T-helper 1 cell treated with Interleukin-12 subunit alpha and Interleukin-12 subunit beta and Interleukin-4 antibody, amounts not matched to agents 30 μg/mL and 1 μg/mL, for 36 hours (primary cell): ENCODE data around the gene LIMS1.
A peak's percentile ranks its signal among the peaks of the same experiment; 100 is the strongest.
"Not testable (repeated sequence)": the region's sequence is repeated elsewhere in the genome, so short reads cannot be mapped to it uniquely, and the experiment has no call there.

Source experiments
- H3K27ac Mint-ChIP-seq: one replicate; pipeline ENCODE4 v1.8.0; 2021; ENCODE audit warnings: mild to moderate bottlenecking, mixed read lengths
- H3K27me3 Mint-ChIP-seq: one replicate; pipeline ENCODE4 v1.8.0; 2021; ENCODE audit warnings: low read depth, mixed read lengths
- H3K36me3 Mint-ChIP-seq: one replicate; pipeline ENCODE4 v1.8.0; 2021; ENCODE audit warnings: low read depth, mixed read lengths
- H3K4me1 Mint-ChIP-seq: one replicate; pipeline ENCODE4 v1.8.0; 2021; ENCODE audit warnings: low read depth, mixed read lengths
- H3K4me3 Mint-ChIP-seq: one replicate; pipeline ENCODE4 v1.8.0; 2021; ENCODE audit warnings: mild to moderate bottlenecking, moderate library complexity, mixed read lengths
- H3K9me3 Mint-ChIP-seq: one replicate; pipeline ENCODE4 v1.8.0; 2021; ENCODE audit warnings: mixed read lengths

The LIMS1 gene

DNA sequence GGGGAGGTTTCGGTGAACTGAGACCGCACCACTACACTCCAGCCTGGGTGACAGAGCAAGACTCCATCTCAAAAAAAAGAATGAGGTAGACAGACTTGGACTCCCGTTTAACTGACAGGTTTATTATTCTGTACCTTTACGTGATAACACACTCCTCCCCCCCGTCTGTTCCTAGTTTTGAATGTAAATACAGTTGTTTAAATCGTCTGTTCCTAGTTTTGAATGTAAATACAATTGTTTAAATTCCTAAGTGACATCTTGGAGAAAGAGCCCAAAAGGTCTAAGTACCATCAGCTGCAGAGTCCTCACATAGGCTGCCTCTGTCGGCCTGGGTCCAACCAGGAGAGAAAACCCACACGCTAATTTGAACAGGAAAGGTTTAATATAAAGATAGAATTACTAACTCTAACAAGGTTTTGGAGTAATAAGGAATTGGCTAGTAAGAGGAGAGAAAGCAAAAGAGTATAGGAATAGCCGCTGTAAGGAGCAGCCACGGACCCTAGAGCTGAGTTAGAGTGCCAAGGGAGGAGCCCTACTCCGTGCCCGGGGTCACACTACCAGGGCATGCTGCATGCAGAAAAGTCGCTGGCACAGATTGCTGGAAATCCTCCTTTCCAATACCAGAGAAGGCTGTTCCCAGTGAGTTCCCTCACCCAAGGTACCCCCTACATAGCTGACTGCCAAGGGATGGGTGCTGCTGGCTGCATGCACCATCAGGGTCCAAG is 101.5 kb downstream of the LIMS1 start:
- Mint-ChIP-seq H3K4me1 (peaks cover 52% of the 10 kb centered on the region), H3K27ac (peak overlapping the region; percentile 13), H3K4me3 (no peak overlapping the region), H3K36me3 (peaks cover 5% of the 10 kb centered on the region), H3K9me3 (no peaks in the 10 kb centered on the region), H3K27me3 (no peaks in the 10 kb centered on the region)

DNA sequence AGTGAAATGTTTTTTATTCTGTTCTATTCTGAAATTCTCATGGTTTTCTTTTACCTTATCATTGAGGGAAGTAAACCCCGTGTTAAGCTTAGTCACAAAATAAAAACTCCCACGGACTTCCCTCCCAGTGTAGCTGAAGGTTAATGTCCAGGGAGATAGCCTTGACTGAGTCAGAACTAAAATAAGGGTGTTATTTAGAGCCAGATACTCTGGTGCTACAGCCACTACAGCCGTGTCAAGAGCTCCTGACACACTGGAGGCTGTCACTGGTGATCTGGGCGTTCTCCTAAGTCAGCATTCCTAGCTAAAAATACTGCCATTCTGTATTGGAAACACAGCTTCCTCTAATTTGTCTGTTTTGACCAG is 103.0 kb downstream of the LIMS1 start:
- Mint-ChIP-seq H3K4me3 (no peak overlapping the region), H3K4me1 (peaks cover 48% of the 10 kb centered on the region), H3K36me3 (peaks cover 4% of the 10 kb centered on the region), H3K27ac (no peak overlapping the region), H3K27me3 (no peaks in the 10 kb centered on the region), H3K9me3 (no peaks in the 10 kb centered on the region)

DNA sequence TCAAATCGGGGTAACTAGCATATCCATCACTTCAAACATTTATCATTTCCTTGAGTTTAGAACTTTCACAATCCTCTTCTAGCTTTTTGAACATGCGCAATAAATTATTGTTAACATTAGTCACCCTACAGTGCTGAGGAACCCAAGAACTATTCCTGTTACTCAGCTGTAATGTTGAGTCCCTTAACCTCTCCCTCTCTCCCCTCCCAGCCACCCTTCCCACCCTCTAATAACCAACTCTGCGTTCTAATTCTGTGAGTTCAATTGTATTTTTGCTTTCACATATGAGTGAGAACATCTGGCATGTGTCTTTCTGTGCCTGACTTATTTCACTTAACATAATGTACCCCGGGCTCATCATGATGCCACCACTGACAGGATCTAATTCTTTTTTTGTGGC is 106.5 kb downstream of the LIMS1 start:
- Mint-ChIP-seq H3K27me3 (no peaks in the 10 kb centered on the region), H3K4me3 (no peak overlapping the region), H3K36me3 (peaks cover 29% of the 10 kb centered on the region), H3K4me1 (peaks cover 29% of the 10 kb centered on the region), H3K27ac (no peak overlapping the region), H3K9me3 (peaks cover 13% of the 10 kb centered on the region)

DNA sequence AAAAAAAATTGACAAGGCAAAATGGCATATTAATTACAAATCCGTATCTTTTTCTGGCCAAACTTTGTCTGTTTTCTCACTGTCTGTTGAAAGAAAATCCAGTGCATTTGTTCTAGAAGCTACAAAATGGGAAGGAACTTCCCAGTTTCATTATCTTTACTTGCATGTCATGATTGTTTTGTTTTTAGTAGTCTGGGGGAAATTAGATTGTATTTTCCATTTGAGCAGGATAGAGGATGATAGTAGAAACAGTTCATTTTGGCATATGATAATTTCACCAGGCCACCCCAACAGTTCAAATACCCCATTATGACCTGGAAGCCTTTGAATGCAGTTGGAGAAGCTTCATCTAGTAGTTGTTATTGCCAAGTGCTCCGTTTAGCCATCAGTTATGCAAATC is 107.5 kb downstream of the LIMS1 start:
- H3K4me3 Mint-ChIP-seq = no peak overlapping the region
- H3K27me3 Mint-ChIP-seq = no peaks in the 10 kb centered on the region
- H3K4me1 Mint-ChIP-seq = peaks cover 27% of the 10 kb centered on the region
- H3K27ac Mint-ChIP-seq = no peak overlapping the region
- peaks cover 23% of the 10 kb centered on the region for H3K9me3 Mint-ChIP-seq
- H3K36me3 Mint-ChIP-seq = peaks cover 33% of the 10 kb centered on the region

DNA sequence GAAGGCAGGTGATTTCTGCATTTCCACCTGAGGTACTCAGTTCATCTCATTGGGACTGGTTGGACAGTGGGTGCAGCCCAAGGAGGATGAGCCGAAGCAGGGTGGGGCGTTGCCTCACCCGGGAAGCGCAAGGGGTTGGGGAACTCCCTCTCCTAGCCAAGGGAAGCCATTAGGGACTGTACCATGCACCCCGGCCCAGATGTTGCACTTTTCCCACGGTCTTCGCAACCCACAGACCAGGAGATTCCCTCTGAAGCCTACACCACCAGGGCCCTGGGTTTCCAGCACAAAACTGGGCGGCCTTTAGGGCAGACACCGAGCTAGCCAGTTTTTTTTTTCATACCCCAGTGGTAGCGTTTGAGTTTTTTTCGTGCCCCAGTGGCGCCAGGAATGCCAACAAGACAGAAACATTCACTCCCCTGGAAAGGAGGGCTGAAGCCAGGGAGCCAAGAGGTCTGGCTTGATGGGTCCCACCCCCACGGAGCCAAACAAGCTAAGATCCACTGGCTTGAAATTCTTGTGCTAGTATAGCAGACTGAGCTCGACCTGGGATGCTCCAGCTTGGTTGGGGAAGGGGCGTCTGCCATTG is 109.1 kb downstream of the LIMS1 start:
- H3K4me3 Mint-ChIP-seq = no peak overlapping the region
- H3K36me3 Mint-ChIP-seq = peaks cover 45% of the 10 kb centered on the region
- peaks cover 34% of the 10 kb centered on the region for H3K9me3 Mint-ChIP-seq
- H3K27ac Mint-ChIP-seq = no peak overlapping the region
- peaks cover 36% of the 10 kb centered on the region for H3K4me1 Mint-ChIP-seq
- no peaks in the 10 kb centered on the region for H3K27me3 Mint-ChIP-seq

DNA sequence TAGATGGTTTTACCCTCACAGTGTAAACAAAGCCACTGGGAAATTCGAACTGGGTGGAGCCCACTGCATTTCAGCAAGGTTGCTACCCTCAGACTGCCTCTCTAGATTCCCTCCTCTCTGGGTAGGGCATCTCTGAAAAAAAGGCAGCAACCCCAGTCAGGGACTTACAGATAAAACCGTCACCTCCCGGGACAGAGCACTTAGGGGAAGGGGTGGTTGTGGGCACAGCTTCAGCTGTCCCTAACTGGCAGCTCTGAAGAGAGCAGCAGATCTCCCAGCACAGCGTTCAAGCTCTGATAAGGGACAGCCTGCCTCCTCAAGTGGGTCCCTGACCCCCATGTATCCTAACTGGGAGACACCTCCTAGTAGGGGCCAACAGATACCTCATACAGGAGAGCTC is 109.6 kb downstream of the LIMS1 start:
- not testable (repeated sequence) for H3K4me3 Mint-ChIP-seq, H3K27ac Mint-ChIP-seq, H3K27me3 Mint-ChIP-seq
- H3K36me3 Mint-ChIP-seq = peaks cover 46% of the 10 kb centered on the region
- peaks cover 41% of the 10 kb centered on the region for H3K4me1 Mint-ChIP-seq
- peaks cover 34% of the 10 kb centered on the region for H3K9me3 Mint-ChIP-seq

DNA sequence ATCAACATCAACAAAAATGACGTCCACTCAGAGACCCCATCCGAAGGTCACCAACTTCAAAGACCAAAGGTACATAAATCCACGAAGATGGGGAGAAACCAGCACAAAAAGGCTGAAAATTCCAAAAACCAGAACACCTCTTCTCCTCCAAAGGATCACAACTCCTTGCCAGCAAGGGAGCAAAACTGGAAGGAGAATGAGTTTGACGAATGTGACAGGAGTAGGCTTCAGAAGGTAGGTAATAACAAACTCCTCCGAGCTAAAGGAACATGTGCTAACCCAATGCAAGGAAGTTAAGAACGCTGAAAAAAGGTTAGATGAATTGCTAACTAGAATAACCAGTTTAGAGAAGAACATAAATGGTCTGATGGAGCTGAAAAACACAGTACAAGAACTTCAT is 110.2 kb downstream of the LIMS1 start:
- H3K4me1 Mint-ChIP-seq = peaks cover 45% of the 10 kb centered on the region
- not testable (repeated sequence) for H3K27ac Mint-ChIP-seq, H3K4me3 Mint-ChIP-seq, H3K27me3 Mint-ChIP-seq
- peaks cover 34% of the 10 kb centered on the region for H3K9me3 Mint-ChIP-seq
- H3K36me3 Mint-ChIP-seq = peaks cover 52% of the 10 kb centered on the region

DNA sequence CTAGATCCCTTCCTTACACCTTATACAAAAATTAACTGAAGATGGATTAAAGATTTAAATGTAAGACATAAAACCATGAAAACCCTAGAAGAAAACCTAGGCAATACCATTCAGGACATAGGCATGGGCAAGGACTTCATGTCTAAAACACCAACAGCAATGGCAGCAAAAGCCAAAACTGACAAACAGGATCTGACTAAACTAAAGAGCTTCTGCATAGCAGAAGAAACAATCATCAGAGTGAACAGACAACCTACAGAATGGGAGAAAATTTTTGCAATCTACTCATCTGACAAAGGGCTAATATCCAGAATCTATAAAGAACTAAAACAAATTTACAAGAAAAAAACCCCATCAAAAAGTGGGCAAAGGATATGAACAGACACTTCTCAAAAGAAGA is 114.5 kb downstream of the LIMS1 start:
- Mint-ChIP-seq H3K9me3 (peaks cover 34% of the 10 kb centered on the region), H3K36me3 (peaks cover 54% of the 10 kb centered on the region), H3K4me1 (peaks cover 46% of the 10 kb centered on the region)
- not testable (repeated sequence) for H3K27me3 Mint-ChIP-seq, H3K4me3 Mint-ChIP-seq, H3K27ac Mint-ChIP-seq

DNA sequence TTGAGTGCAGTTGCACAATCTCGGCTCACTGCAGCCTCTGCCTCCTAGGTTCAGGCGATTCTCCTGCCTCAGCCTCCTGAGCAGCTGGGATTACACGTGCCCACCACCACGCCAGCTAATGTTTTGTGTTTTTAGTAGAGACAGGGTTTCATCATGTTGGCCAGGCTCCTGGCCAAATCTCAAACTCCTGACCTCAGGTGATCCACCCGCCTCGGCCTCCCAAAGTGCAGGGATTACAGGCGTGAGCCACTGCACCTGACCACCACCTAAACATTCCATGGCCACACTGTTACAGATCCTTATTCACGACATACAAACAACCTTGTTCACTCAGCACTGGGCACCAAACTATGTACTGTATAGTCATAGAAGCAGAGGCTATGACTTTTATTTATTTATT is 116.2 kb downstream of the LIMS1 start:
- H3K27me3 Mint-ChIP-seq, H3K4me3 Mint-ChIP-seq: not testable (repeated sequence)
- peaks cover 37% of the 10 kb centered on the region for H3K36me3 Mint-ChIP-seq
- peaks cover 24% of the 10 kb centered on the region for H3K9me3 Mint-ChIP-seq
- H3K27ac Mint-ChIP-seq = peak overlapping the region; percentile 15
- peaks cover 49% of the 10 kb centered on the region for H3K4me1 Mint-ChIP-seq

DNA sequence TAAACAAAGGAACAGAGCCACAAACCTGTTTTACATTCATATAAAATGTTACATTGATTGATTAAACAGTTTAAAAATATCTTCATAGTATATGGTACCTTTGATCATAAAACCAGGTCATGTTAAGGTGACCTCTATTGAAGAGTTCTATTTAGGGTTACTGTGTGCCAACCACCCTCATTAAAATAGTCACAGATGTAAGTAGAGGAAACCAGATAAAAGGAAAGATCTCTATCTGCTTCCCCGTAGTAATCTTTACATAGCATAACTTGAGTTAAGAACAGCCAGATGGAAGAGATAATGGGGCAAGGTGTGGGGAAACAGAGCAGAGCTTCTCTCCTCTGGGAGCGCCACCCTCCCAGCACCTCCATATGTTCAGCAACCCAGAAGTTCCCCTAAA is 117.2 kb downstream of the LIMS1 start:
- Mint-ChIP-seq H3K27ac (peak overlapping the region; percentile 84), H3K4me3 (peak overlapping the region; percentile 18), H3K9me3 (peaks cover 14% of the 10 kb centered on the region), H3K4me1 (peaks cover 44% of the 10 kb centered on the region), H3K36me3 (peaks cover 27% of the 10 kb centered on the region)
- not testable (repeated sequence) for H3K27me3 Mint-ChIP-seq

DNA sequence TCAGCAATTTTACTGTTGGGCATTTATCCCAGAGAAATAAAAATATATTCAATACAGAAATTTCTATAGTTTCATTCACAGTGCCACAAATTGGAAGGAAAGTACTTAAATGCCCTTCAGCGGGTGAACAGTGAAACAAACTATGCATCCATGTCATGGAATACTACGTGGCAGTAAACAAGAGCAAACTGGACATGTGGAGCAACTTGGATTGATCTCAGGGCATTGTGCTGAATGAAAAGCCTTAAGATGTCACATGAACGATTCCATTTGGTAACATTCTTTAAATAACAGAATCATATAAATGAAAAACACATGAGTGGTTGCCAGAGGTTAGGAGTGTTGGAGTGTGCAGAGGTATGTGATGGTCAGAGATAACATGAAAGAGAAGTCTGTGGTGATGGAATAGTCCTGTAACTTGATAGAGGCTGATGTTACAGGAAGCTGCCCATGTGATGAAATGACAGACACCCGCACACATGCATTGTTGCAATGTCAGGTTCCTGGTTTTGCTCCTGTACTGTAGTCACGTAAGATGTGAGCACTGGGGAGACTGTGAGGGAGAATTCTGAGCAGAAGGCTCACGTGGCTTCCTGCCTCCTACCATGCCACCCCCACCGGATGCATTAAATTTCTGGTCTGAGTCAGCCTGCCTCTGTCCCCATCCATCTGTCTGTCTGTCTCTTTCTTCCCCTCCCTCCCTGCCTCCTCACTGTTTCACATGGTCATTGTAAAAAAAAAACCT is 118.1 kb downstream of the LIMS1 start:
- peaks cover 44% of the 10 kb centered on the region for H3K4me1 Mint-ChIP-seq
- not testable (repeated sequence) for H3K9me3 Mint-ChIP-seq, H3K27me3 Mint-ChIP-seq
- peaks cover 20% of the 10 kb centered on the region for H3K36me3 Mint-ChIP-seq
- peak overlapping the region; percentile 69 for H3K4me3 Mint-ChIP-seq
- peak overlapping the region; percentile 90 for H3K27ac Mint-ChIP-seq

DNA sequence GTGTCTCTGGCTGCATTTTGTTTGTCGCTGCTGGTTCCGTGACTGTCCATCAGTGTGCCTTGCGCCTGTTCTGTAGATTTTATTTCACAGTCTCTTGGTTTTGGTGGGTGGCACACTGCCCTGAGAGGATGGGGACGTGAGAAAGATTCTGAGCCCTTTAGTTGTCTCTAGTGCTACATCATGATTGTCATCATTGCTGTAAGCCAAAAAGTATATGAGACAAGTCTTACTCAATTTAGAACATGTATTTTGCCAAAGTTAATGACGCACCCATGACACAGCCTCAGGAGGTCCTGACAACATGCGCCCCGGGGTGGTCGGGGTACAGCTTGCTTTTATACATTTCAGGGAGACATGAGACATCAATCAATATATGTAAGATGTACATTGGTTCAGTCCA is 119.2 kb downstream of the LIMS1 start:
- H3K27me3 Mint-ChIP-seq, H3K9me3 Mint-ChIP-seq, H3K4me3 Mint-ChIP-seq, H3K27ac Mint-ChIP-seq: not testable (repeated sequence)
- H3K36me3 Mint-ChIP-seq = peaks cover 14% of the 10 kb centered on the region
- peaks cover 34% of the 10 kb centered on the region for H3K4me1 Mint-ChIP-seq

DNA sequence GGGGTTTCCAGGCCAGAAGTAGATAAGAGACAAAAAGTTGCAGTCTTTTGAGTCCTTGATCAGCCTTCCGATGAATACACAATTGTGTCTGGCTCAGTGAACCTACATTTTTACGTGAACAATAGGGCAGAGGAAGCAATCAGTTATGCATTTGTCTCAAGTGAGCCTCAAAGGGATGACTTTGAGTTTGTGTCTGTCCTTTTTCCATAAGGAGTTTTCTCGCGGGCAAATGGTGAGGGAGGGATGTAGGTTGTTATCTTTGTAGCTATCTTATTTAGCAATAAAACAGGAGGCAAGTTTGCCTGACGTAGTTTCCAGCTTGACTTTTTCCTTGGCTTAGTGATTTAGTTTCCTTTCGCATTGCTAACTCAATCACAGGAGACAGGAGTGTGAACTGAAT is 119.6 kb downstream of the LIMS1 start:
- peaks cover 30% of the 10 kb centered on the region for H3K4me1 Mint-ChIP-seq
- peak overlapping the region; percentile 79 for H3K27ac Mint-ChIP-seq
- H3K36me3 Mint-ChIP-seq = peaks cover 14% of the 10 kb centered on the region
- not testable (repeated sequence) for H3K9me3 Mint-ChIP-seq, H3K27me3 Mint-ChIP-seq, H3K4me3 Mint-ChIP-seq

DNA sequence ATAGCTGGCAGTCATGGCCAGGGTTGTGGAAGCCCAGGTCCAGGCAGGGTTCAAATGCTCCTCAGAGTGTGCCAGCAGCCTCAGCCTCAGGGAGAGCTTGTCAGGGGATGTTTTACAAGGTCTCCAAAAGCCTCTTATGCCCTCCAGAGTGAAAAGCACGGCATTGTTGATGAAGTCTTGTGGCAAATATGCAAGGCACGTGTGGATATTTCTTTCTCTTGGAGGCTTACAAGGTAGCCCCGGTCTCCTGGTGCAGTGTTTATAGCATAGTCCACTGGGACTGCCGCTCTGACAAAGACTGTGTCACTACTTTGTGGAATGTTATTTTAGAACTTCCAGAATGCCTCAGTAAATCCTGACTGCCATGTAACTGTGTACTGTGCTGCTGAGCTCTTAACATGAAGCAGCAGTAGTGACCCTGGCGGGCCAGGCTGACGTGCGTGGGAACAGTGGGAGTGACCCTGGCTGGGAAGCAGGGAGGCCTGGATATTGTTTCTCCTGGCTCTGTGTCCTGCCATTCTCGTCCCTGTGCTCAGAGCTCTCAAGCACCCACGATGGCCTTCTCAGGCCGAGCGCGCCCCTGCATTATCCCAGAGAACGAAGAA is 120.4 kb downstream of the LIMS1 start:
- H3K4me3 Mint-ChIP-seq, H3K9me3 Mint-ChIP-seq, H3K36me3 Mint-ChIP-seq, H3K27me3 Mint-ChIP-seq, H3K27ac Mint-ChIP-seq: not testable (repeated sequence)
- peaks cover 22% of the 10 kb centered on the region for H3K4me1 Mint-ChIP-seq

DNA sequence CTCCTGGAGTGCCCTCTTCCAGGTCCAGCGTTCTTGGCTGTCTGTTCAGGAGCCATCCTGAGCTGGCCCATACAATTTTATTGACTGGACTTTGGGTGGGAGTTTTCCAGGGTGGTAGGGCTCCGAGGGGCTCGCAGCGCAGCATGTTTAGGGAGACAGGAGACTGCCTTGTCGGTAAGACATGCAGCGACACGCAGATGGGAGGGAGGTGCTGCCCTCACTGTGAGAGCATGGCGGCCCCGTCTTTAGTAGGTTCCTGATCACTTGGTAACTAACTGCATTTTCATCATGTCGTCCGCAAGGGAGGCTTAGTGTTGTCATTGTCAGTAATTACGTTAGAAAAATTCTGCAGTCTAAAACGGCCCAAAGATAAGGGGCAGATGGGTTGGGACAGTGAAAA is 121.0 kb downstream of the LIMS1 start:
- H3K4me3 Mint-ChIP-seq, H3K27ac Mint-ChIP-seq, H3K27me3 Mint-ChIP-seq, H3K36me3 Mint-ChIP-seq, H3K9me3 Mint-ChIP-seq: not testable (repeated sequence)
- peaks cover 23% of the 10 kb centered on the region for H3K4me1 Mint-ChIP-seq
